Measurements from ENCODE around the gene MYO1D. TPM values are rescaled to one million over a fixed set of nuclear protein-coding genes. Genes with fewer than 3 reads are reported as not detected.

Gene MYO1D
- total and polyA plus RNA-seq, 2 of the 13 experiments (the other 11 are each of a cell fraction or from before 2014, with no cell fraction given) = 13.2 to 17.3 TPM

GRCh38 chr17:32903774-32904673, 27.1 kb upstream of the MYO1D start (continued):
- no peak for TF ChIP-seq STAT5B (CRISPR knock-in tag; IDR thresholded peaks at IDR 0.05)
- no peak for TF ChIP-seq KMT2A (CRISPR knock-in tag; IDR thresholded peaks at IDR 0.05)
- TF ChIP-seq, protein P1, sequence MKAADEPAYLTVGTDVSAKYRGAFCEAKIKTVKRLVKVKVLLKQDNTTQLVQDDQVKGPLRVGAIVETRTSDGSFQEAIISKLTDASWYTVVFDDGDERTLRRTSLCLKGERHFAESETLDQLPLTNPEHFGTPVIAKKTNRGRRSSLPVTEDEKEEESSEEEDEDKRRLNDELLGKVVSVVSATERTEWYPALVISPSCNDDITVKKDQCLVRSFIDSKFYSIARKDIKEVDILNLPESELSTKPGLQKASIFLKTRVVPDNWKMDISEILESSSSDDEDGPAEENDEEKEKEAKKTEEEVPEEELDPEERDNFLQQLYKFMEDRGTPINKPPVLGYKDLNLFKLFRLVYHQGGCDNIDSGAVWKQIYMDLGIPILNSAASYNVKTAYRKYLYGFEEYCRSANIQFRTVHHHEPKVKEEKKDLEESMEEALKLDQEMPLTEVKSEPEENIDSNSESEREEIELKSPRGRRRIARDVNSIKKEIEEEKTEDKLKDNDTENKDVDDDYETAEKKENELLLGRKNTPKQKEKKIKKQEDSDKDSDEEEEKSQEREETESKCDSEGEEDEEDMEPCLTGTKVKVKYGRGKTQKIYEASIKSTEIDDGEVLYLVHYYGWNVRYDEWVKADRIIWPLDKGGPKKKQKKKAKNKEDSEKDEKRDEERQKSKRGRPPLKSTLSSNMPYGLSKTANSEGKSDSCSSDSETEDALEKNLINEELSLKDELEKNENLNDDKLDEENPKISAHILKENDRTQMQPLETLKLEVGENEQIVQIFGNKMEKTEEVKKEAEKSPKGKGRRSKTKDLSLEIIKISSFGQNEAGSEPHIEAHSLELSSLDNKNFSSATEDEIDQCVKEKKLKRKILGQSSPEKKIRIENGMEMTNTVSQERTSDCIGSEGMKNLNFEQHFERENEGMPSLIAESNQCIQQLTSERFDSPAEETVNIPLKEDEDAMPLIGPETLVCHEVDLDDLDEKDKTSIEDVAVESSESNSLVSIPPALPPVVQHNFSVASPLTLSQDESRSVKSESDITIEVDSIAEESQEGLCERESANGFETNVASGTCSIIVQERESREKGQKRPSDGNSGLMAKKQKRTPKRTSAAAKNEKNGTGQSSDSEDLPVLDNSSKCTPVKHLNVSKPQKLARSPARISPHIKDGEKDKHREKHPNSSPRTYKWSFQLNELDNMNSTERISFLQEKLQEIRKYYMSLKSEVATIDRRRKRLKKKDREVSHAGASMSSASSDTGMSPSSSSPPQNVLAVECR (CRISPR knock-in tag; IDR thresholded peaks at IDR 0.05; ENCODE audit: borderline replicate concordance) = no peak
- no peak for TF ChIP-seq ZNF510 (CRISPR knock-in tag; IDR thresholded peaks at IDR 0.05; ENCODE audit: low read depth)
- TF ChIP-seq TCF7L2 (IDR thresholded peaks at IDR 0.05; ENCODE audit: low read depth, low read length) = no peak
- TF ChIP-seq, protein P2, sequence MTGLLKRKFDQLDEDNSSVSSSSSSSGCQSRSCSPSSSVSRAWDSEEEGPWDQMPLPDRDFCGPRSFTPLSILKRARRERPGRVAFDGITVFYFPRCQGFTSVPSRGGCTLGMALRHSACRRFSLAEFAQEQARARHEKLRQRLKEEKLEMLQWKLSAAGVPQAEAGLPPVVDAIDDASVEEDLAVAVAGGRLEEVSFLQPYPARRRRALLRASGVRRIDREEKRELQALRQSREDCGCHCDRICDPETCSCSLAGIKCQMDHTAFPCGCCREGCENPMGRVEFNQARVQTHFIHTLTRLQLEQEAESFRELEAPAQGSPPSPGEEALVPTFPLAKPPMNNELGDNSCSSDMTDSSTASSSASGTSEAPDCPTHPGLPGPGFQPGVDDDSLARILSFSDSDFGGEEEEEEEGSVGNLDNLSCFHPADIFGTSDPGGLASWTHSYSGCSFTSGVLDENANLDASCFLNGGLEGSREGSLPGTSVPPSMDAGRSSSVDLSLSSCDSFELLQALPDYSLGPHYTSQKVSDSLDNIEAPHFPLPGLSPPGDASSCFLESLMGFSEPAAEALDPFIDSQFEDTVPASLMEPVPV (CRISPR knock-in tag; IDR thresholded peaks at IDR 0.05) = no peak
- TF ChIP-seq ZNF850 (CRISPR knock-in tag; conservative IDR thresholded peaks at IDR 0.05) = no peak
- TF ChIP-seq ZNF224 (CRISPR knock-in tag; IDR thresholded peaks at IDR 0.05) = no peak
- 0 out of 2 replicates have a peak, but pooled peaks have one; percentile 21 for TF ChIP-seq DPF2 (CRISPR knock-in tag; IDR thresholded peaks at IDR 0.05; ENCODE audit: borderline replicate concordance, low read depth)

All from HepG2 (cell line).